Neural cell (in vitro differentiated cells): ENCODE data around the gene SIL1. TPM values are rescaled to one million over a fixed set of nuclear protein-coding genes. Genes with fewer than 3 reads are reported as not detected.

Source experiments
- H2AFZ ChIP-seq: fragments of 200-600, 300-800 bp; sonication (generic), shearing (Covaris generic); 2 replicates; pipeline ENCODE4 v1.6.0; 2014; ENCODE audit warnings: low read depth, mild to moderate bottlenecking, antibody characterized with exemption, low read length, moderate library complexity
- H3F3A ChIP-seq: fragments of 200-600 bp; shearing (Covaris generic); 2 replicates; pipeline ENCODE4 v1.6.1; 2016; ENCODE audit warnings: mild to moderate bottlenecking, moderate library complexity, mixed read lengths, antibody characterized with exemption, low read length; ENCODE audit not compliant: insufficient read depth, poor library complexity, severe bottlenecking
- H3K27ac ChIP-seq: fragments of 200-600, 300-800 bp; sonication (generic), shearing (Covaris generic); 2 replicates; pipeline ENCODE4 v1.5.1; 2014; ENCODE audit warnings: mild to moderate bottlenecking, low read length, moderate library complexity
- H3K27me3 ChIP-seq: fragments of 300-800, 200-600 bp; sonication (generic), shearing (Covaris generic); 2 replicates; pipeline ENCODE4 v1.6.0; 2014; ENCODE audit warnings: mild to moderate bottlenecking, low read depth, low read length, moderate library complexity; ENCODE audit not compliant: insufficient read depth
- H3K36me3 ChIP-seq: fragments of 300-800, 200-600 bp; sonication (generic), shearing (Covaris generic); 2 replicates; pipeline ENCODE4 v1.5.1; 2014; ENCODE audit warnings: mild to moderate bottlenecking, antibody characterized with exemption, low read length, moderate library complexity; ENCODE audit not compliant: insufficient read depth
- H3K4me2 ChIP-seq: fragments of 300-800, 200-600 bp; sonication (generic), shearing (Covaris generic); 2 replicates; pipeline ENCODE4 v1.6.0; 2014; ENCODE audit warnings: mild to moderate bottlenecking, low read length
- H3K4me3 ChIP-seq: fragments of 300-800, 200-600 bp; sonication (generic), shearing (Covaris generic); 2 replicates; pipeline ENCODE4 v1.5.1; 2014; ENCODE audit warnings: mild to moderate bottlenecking, low read length, moderate library complexity
- H3K79me2 ChIP-seq: fragments of 200-600 bp; shearing (Covaris generic); replicated peaks from 2 replicates; pipeline ENCODE4 v1.6.0; 2014; ENCODE audit warnings: mild to moderate bottlenecking, low read length, moderate library complexity; ENCODE audit not compliant: insufficient read depth
- H3K9ac ChIP-seq: fragments of 300-800, 200-600 bp; sonication (generic), shearing (Covaris generic); 2 replicates; pipeline ENCODE4 v1.6.1; 2016; ENCODE audit warnings: mild to moderate bottlenecking, low read length, mixed read lengths
- H3K9me2 ChIP-seq: fragments of 200-600 bp; shearing (Covaris generic); 2 replicates; pipeline ENCODE4 v1.6.1; 2016; ENCODE audit warnings: mild to moderate bottlenecking, low read length, mixed read lengths; ENCODE audit not compliant: insufficient read depth
- H3K9me3 ChIP-seq: fragments of 200-600, 300-800 bp; sonication (generic), shearing (Covaris generic); 2 replicates; pipeline ENCODE4 v1.6.1; 2016; ENCODE audit warnings: mild to moderate bottlenecking, mixed run types, low read length, moderate library complexity, mixed read lengths
- H4K20me1 ChIP-seq: fragments of 200-600 bp; shearing (Covaris generic); 2 replicates; pipeline ENCODE4 v1.6.1; 2016; ENCODE audit warnings: mild to moderate bottlenecking, mixed run types; ENCODE audit not compliant: insufficient read depth
- EP300 ChIP-seq: fragments of 450-650 bp; conservative IDR thresholded peaks from 2 replicates; pipeline ENCODE4 v1.6.1; 2014; ENCODE audit warnings: antibody characterized with exemption, mild to moderate bottlenecking, moderate library complexity; ENCODE audit not compliant: poor library complexity, severe bottlenecking
- EZH2 ChIP-seq: fragments of 200-600, 300-800 bp; shearing (Covaris generic), sonication (generic); IDR thresholded peaks from 2 replicates; pipeline ENCODE4 v1.6.1; 2014; ENCODE audit warnings: antibody characterized with exemption, low read length, borderline replicate concordance, mild to moderate bottlenecking; ENCODE audit not compliant: insufficient read depth, poor library complexity, severe bottlenecking
- MXI1 ChIP-seq: fragments of 450-650 bp; conservative IDR thresholded peaks from 2 replicates; pipeline ENCODE4 v1.6.1; 2014; ENCODE audit warnings: antibody characterized with exemption, mild to moderate bottlenecking; ENCODE audit not compliant: poor library complexity, severe bottlenecking
- POLR2AphosphoS5 ChIP-seq: IDR thresholded peaks from 2 replicates; pipeline ENCODE4 v1.6.1; 2012
- RAD21 ChIP-seq: fragments of 450-650 bp; conservative IDR thresholded peaks from 2 replicates; pipeline ENCODE4 v1.6.1; 2014; ENCODE audit warnings: antibody characterized with exemption, mild to moderate bottlenecking, moderate library complexity
- REST ChIP-seq: IDR thresholded peaks from 2 replicates; pipeline ENCODE4 v1.6.1; 2012; ENCODE audit warnings: borderline replicate concordance
- SMC3 ChIP-seq: fragments of 450-650 bp; conservative IDR thresholded peaks from 2 replicates; pipeline ENCODE4 v1.6.1; 2014; ENCODE audit warnings: antibody characterized with exemption, mild to moderate bottlenecking, moderate library complexity; ENCODE audit not compliant: poor library complexity
- TAF1 ChIP-seq: IDR thresholded peaks from 2 replicates; pipeline ENCODE4 v1.6.1; 2012; ENCODE audit warnings: low read depth
- polyA minus RNA-seq: library from RNA; depleted of rRNA, polyadenylated mRNA; stranded (reverse); fragments of >200 nt; gene quantifications from 2 replicates; pipeline ENCODE4 v1.2.3, GENCODE V29; 2014
- polyA plus RNA-seq: library from polyadenylated mRNA; depleted of rRNA; stranded (reverse); fragments of >200 nt; gene quantifications from 2 replicates; pipeline ENCODE4 v1.2.3, GENCODE V29; 2014
- TF ChIP-seq, protein P1 (sequence below): fragments of 450-650 bp; IDR thresholded peaks from 2 replicates; pipeline ENCODE4 v1.5.1; 2014; ENCODE audit warnings: antibody characterized with exemption, mild to moderate bottlenecking, moderate library complexity; ENCODE audit not compliant: poor library complexity, severe bottlenecking

The SIL1 gene
- polyA plus RNA-seq: 4.7 and 72.2 TPM in 2 replicates
- 8.9 and 10.0 TPM in 2 replicates for polyA minus RNA-seq

GRCh38 chr5:139197710-139198669, at the start of gene SIL1:
TSS of gene SIL1 (minus strand) at chr5:139198368. CDS start at chr5:139127843, 70,525 bp downstream.
- TF ChIP-seq EZH2 (no peak), REST (peak; percentile 59), MXI1 (peak; percentile 19), SMC3 (peak; percentile 23), RAD21 (no peak), TAF1 (peak; percentile 86), EP300 (peak; percentile 50), POLR2AphosphoS5 (peak; percentile 90)
- TF ChIP-seq, protein P1, sequence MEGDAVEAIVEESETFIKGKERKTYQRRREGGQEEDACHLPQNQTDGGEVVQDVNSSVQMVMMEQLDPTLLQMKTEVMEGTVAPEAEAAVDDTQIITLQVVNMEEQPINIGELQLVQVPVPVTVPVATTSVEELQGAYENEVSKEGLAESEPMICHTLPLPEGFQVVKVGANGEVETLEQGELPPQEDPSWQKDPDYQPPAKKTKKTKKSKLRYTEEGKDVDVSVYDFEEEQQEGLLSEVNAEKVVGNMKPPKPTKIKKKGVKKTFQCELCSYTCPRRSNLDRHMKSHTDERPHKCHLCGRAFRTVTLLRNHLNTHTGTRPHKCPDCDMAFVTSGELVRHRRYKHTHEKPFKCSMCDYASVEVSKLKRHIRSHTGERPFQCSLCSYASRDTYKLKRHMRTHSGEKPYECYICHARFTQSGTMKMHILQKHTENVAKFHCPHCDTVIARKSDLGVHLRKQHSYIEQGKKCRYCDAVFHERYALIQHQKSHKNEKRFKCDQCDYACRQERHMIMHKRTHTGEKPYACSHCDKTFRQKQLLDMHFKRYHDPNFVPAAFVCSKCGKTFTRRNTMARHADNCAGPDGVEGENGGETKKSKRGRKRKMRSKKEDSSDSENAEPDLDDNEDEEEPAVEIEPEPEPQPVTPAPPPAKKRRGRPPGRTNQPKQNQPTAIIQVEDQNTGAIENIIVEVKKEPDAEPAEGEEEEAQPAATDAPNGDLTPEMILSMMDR: no peak
- Histone ChIP-seq H3K79me2 (no peaks in the 10 kb centered on the region), H3K27me3 (no peaks in the 10 kb centered on the region), H3K36me3 (no peaks in the 10 kb centered on the region), H3K9ac (peak within 1 kb of the TSS; percentile 69), H4K20me1 (no peaks in the 10 kb centered on the region), H3K27ac (peak within 1 kb of the TSS; percentile 68), H3F3A (no peaks in the 10 kb centered on the region), H3K9me2 (no peaks in the 10 kb centered on the region), H2AFZ (peak within 1 kb of the TSS; percentile 89), H3K4me2 (peak within 1 kb of the TSS; percentile 65), H3K9me3 (no peaks in the 10 kb centered on the region), H3K4me3 (peak within 1 kb of the TSS; percentile 68)

DNA sequence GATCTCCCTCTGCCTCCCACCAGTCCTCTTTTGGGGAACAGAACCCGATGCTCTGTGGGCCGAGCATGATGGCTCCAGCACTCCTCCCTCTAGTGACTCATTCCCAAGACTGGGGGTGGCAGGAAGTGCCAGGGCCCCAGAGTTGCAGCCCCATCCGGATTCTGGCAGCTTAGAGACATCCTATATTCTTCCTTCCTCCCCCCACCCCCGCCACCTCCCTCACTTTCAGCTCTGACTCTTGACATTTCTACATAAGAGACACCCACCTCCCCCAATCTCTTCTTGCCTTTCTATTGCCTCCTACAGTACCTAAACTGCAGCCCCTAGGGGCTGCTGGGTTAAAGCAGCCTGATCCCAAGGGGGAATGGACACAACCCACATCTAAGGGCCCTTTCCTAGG, 48.2 kb upstream of the SIL1 start:
- H3K36me3 ChIP-seq: no peaks in the 10 kb centered on the region
- no peak overlapping the region for H3K4me3 ChIP-seq
- no peaks in the 10 kb centered on the region for H4K20me1 ChIP-seq
- H3K27ac ChIP-seq: no peak overlapping the region
- H2AFZ ChIP-seq: no peak overlapping the region
- H3F3A ChIP-seq: no peaks in the 10 kb centered on the region
- no peaks in the 10 kb centered on the region for H3K79me2 ChIP-seq
- H3K9ac ChIP-seq: no peak overlapping the region
- no peaks in the 10 kb centered on the region for H3K27me3 ChIP-seq
- TF ChIP-seq TAF1 (no peak), MXI1 (no peak), RAD21 (no peak), REST (no peak), EP300 (no peak)
- no peaks in the 10 kb centered on the region for H3K9me3 ChIP-seq
- no peaks in the 10 kb centered on the region for H3K9me2 ChIP-seq
- no peak overlapping the region for H3K4me2 ChIP-seq
